ENCODE results near the gene DHRSX.

Gene DHRSX

DNA sequence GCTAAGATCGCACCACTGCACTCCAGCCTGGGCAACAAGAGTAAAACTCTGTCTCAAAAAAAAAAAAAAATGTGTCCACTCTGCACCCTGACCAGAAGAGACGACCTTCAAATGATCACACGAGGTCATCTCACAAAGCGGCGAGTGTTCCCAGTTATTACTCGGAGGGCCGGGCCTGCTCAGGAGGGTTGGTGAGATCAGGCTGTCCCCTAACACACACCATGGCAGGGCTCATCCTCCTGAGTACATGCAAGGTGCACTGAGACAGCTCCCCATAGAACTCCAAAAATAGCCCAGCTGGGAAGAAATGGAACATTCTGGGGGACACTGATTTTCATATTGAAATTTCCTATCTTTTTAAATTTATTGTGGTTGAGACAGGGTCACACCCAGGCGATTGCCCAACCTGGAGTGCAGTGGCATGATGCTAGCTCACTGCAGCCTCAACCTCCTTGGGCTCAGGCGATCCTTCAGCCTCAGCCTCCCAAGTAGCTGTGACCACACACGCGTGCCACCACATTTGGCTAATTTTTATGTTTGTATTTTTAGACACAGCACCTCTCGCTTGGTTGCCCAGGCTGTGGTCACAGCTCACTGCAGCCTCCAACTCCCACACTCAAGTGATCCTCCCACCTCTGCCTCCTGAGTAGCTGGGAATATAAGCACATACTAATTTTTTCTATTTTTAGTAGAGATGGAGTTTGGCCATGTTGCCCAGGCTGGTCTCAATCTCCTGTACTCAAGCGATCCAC lies 51.5 kb downstream of the DHRSX start:
- ChIA-PET POLR2A (no interaction called here), CTCF (no interaction called here)
- TF ChIP-seq, protein P1, sequence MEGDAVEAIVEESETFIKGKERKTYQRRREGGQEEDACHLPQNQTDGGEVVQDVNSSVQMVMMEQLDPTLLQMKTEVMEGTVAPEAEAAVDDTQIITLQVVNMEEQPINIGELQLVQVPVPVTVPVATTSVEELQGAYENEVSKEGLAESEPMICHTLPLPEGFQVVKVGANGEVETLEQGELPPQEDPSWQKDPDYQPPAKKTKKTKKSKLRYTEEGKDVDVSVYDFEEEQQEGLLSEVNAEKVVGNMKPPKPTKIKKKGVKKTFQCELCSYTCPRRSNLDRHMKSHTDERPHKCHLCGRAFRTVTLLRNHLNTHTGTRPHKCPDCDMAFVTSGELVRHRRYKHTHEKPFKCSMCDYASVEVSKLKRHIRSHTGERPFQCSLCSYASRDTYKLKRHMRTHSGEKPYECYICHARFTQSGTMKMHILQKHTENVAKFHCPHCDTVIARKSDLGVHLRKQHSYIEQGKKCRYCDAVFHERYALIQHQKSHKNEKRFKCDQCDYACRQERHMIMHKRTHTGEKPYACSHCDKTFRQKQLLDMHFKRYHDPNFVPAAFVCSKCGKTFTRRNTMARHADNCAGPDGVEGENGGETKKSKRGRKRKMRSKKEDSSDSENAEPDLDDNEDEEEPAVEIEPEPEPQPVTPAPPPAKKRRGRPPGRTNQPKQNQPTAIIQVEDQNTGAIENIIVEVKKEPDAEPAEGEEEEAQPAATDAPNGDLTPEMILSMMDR (IDR thresholded peaks at IDR 0.05; ENCODE audit: control extremely low read depth, extremely low read depth, low read depth, missing control alignments) = no peak
- DNase-seq (ENCODE audit: extremely low spot score) = no peak

DNA sequence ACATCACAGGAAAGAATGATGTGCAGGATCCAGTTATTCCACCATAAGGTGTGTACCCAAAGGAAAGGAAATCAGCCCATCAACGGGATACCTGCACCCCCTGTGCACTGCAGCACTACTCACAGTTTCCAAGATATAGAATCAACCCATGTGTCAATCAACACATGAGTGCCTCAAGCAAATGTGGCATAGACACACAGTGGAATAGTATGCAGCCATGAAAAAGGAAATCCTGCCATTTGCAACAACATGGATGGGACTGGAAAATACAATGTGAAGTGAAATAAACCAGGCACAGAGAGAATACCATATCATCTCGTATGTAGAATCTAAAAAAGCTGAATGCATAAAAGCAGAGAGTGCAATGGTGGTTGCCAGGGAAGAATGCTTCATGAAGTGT lies 53.3 kb downstream of the DHRSX start:
- DNase-seq (ENCODE audit: extremely low spot score) = no peak
- ChIA-PET CTCF (no interaction called here), POLR2A (no interaction called here)
- TF ChIP-seq, protein P1 (IDR thresholded peaks at IDR 0.05; ENCODE audit: control extremely low read depth, extremely low read depth, low read depth, missing control alignments) = no peak

DNA sequence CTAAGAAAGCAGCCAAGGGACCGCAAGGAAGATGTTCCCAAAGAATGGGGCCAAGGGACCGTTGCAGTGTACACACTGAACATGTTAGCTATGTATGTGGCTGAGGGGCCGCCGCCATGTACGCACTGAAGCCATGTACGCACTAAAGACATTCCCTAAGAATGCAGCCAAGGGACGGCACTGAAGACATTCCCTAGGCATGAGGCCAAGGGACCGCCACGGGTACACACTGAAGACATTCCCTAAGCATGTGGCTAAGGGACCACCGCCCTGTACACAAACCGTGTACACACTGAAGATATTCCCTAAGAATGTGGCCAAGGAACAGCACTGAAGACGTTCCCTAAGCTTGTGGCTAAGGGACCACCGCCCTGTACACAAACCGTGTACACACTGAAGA lies 54.0 kb downstream of the DHRSX start:
- TF ChIP-seq, protein P1 (IDR thresholded peaks at IDR 0.05; ENCODE audit: control extremely low read depth, extremely low read depth, low read depth, missing control alignments) = no peak
- DNase-seq (ENCODE audit: extremely low spot score) = no peak
- ChIA-PET CTCF (no interaction called here), POLR2A (no interaction called here)

DNA sequence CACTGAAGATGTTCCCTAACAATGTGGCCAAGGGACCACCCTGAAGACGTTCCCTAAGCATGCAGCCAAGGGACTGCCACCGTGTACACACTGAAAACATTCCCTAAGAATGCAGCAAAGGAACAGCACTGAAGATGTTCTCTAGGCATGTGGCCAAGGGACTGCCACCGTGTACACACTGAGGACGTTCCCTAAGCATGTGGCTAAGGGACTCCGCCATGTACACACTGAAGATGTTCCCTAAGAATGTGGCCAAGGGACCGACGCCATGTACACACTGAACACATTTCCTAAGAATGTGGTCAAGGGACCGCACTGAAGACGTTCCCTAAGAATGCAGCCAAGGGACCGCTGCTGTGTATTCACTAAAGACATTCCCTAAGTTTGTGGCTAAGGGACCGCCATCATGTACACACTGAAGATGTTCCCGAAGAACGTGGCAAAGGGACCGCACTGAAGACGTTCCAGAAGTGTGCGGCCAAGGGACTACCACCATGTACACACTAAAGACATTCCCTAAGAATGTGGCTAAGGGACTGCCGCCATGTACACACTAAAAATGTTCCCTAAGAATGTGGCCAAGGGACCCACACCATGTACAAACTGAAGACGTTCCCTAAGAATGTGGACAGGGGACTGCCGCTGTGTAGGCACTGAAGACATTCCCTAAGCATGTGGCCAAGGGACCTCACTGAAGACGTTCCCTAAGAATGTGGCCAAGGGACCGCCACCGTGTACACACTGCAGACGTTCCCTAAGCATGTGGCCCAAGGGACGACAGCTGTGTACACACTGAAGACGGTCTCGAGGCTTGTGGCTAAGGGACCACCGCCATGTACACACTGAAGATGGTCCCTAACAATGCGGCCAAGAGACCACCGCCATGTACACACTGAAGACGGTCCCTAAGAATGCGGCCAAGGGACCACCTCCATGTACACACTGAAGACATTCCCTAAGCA lies 54.8 kb downstream of the DHRSX start:
- POLR2A ChIA-PET = no interaction called here
- no peak for DNase-seq (ENCODE audit: extremely low spot score)
- CTCF ChIA-PET = no interaction called here
- TF ChIP-seq, protein P1 (IDR thresholded peaks at IDR 0.05; ENCODE audit: control extremely low read depth, extremely low read depth, low read depth, missing control alignments) = no peak

DNA sequence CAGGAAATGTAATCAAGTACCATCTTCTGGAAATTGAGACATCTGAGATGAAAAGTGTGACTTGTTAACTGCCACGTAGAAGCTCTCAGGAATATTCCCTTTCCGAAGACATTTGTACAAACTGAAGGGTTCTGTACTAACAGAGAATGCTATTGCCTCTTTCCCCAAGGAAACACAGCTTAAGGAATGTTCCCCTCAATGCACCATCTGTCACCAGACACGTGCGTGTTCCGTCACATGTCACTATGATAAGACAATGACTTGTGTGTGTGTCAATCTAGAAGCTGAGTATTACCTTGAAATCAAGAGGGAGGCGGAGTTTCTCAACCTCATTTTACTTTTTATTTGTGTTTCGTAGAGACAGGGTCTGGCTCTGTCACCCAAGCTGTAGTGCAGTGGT lies 58.1 kb downstream of the DHRSX start:
- POLR2A ChIA-PET = no interaction called here
- DNase-seq (ENCODE audit: extremely low spot score) = no peak
- TF ChIP-seq, protein P1 (IDR thresholded peaks at IDR 0.05; ENCODE audit: control extremely low read depth, extremely low read depth, low read depth, missing control alignments) = no peak
- CTCF ChIA-PET = no interaction called here

DNA sequence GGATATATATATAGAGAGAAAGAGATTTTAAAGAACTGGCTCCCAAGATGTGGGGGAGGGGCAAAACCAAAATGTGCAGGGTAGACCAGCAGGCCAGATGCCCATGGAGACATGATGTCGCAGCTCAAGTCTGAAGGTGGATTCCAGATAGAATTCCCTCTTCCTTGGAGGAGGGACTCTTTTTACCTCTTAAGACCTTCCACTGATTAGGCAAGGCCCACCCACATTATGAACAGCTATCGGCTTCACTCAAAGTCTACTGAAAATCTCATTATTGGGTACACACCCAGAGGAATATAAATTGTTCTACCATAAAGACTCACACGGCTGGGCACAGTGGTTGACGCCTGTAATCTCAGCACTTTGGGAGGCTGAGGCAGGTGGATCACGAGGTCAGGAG lies 59.3 kb downstream of the DHRSX start:
- POLR2A ChIA-PET = no interaction called here
- no peak for DNase-seq (ENCODE audit: extremely low spot score)
- CTCF ChIA-PET = no interaction called here
- TF ChIP-seq, protein P1 (IDR thresholded peaks at IDR 0.05; ENCODE audit: control extremely low read depth, extremely low read depth, low read depth, missing control alignments) = no peak

All from GM10248 (cell line).